ENCODE results near the gene DAPL1.

DNA sequence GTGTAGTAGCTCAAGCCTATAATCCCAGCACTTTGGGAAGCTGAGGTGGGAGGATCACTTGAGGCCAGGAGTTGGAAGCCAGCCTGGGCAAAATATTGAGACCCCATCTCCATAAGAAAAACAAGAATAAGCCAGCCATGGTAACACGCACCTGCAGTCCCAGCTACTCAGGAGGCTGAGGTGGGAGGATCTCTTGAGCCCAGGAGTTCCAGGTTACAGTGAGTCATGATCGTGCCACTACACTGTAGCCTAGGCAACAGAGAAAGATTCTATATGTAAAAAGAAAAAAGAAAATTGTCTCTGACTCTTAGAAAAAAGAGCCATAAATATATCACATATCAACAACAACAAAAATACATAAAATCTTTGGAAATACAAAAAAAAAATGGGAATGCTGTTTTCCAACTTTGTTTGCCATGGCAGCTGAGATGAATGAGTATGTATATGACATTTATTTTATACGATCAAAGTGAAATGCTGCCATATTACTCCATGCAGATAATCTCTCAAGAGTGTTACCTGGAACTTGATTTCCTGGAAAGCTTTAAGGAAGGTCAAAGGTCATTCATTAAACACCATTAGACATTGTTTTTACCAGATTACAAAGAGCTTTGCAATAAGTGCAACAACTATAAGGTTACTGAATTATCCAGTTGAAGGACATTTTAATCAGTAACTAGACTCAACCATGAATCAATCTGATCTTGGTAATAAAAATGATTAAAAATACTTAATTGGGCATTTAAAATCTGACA is 19.7 kb upstream of the DAPL1 start:
- TF ChIP-seq, protein P1, sequence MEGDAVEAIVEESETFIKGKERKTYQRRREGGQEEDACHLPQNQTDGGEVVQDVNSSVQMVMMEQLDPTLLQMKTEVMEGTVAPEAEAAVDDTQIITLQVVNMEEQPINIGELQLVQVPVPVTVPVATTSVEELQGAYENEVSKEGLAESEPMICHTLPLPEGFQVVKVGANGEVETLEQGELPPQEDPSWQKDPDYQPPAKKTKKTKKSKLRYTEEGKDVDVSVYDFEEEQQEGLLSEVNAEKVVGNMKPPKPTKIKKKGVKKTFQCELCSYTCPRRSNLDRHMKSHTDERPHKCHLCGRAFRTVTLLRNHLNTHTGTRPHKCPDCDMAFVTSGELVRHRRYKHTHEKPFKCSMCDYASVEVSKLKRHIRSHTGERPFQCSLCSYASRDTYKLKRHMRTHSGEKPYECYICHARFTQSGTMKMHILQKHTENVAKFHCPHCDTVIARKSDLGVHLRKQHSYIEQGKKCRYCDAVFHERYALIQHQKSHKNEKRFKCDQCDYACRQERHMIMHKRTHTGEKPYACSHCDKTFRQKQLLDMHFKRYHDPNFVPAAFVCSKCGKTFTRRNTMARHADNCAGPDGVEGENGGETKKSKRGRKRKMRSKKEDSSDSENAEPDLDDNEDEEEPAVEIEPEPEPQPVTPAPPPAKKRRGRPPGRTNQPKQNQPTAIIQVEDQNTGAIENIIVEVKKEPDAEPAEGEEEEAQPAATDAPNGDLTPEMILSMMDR (conservative IDR thresholded peaks at IDR 0.05) = no peak
- TF ChIP-seq EZH2 (IDR thresholded peaks at IDR 0.05; ENCODE audit: low read depth) = no peak
